IPS-18a (cell line): ENCODE data around the gene PARS2.
A peak's percentile ranks its signal among the peaks of the same experiment; 100 is the strongest.
"Not testable (repeated sequence)": the region's sequence is repeated elsewhere in the genome, so short reads cannot be mapped to it uniquely, and the experiment has no call there.

Experiments used
- H3K27ac ChIP-seq: one replicate; pipeline ENCODE4 v1.5.1; 2013; ENCODE audit warnings: low read length
- H3K27me3 ChIP-seq: one replicate; pipeline ENCODE4 v1.6.1; 2013; ENCODE audit warnings: mild to moderate bottlenecking, low read length; ENCODE audit not compliant: control insufficient read depth, insufficient read depth
- H3K36me3 ChIP-seq: one replicate; pipeline ENCODE4 v1.6.1; 2013; ENCODE audit warnings: low read depth, low read length; ENCODE audit not compliant: control insufficient read depth
- H3K4me1 ChIP-seq: one replicate; pipeline ENCODE4 v1.6.1; 2013; ENCODE audit warnings: low read depth, low read length; ENCODE audit not compliant: control insufficient read depth
- H3K4me3 ChIP-seq: one replicate; pipeline ENCODE4 v1.5.1; 2013; ENCODE audit warnings: low read length
- H3K9ac ChIP-seq: one replicate; pipeline ENCODE4 v1.6.1; 2013; ENCODE audit warnings: mild to moderate bottlenecking, low read length, moderate library complexity
- H3K9me3 ChIP-seq: one replicate; pipeline ENCODE4 v1.6.1; 2013; ENCODE audit warnings: low read depth, low read length; ENCODE audit not compliant: control insufficient read depth

Gene PARS2

DNA sequence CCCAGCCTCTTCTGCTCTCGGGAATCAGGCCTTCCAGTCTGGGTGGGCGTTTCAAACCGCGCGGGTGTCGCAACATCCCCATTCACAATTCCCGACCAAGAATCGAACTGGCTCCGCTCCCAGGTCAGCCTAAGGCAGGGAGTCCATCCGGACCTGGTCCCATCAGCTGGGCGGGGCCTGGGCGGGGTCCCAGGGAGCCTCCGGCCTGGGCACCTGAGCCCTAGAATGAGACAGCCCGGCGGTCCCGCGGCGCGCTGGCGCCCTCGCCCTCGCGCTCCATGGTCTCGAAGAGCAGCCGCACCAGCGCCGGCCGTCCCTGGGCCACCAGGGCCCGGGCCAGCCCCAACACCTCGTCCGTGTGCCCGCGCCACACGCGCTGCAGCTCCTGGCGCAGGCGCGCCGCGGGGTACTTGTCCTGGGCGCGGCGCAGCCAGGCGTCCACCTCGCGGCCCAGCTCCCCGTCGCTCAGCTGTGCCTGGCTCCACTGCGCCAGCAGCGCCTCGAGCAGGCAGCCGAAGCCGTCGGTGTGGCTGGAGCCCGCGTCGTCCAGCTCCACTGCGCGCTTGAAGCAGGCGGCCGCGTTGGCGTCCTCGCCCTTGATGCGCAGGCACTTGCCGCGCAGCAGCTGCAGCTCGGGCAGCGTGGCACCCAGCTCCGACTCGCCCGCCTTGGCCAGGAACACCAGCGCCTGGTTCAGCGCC lies 16.9 kb upstream of the PARS2 start:
- Histone ChIP-seq H3K27me3 (no peaks in the 10 kb centered on the region), H3K4me1 (no peaks in the 10 kb centered on the region), H3K27ac (no peak overlapping the region), H3K36me3 (no peaks in the 10 kb centered on the region), H3K4me3 (no peak overlapping the region), H3K9ac (no peak overlapping the region), H3K9me3 (no peaks in the 10 kb centered on the region)

GRCh38 chr1:54777431-54777830 lies 13.1 kb upstream of the PARS2 start:
- H3K9ac ChIP-seq, result no peak overlapping the region
- H3K4me1 ChIP-seq, result no peaks in the 10 kb centered on the region
- H3K27ac ChIP-seq, result no peak overlapping the region
- no peaks in the 10 kb centered on the region for H3K9me3 ChIP-seq
- H3K27me3 ChIP-seq, result no peaks in the 10 kb centered on the region
- H3K36me3 ChIP-seq, result no peaks in the 10 kb centered on the region
- H3K4me3 ChIP-seq, result no peak overlapping the region

GRCh38 chr1:54777011-54777410 lies 12.7 kb upstream of the PARS2 start:
- Histone ChIP-seq H3K4me1 (no peaks in the 10 kb centered on the region), H3K9me3 (no peaks in the 10 kb centered on the region), H3K4me3 (no peak overlapping the region), H3K27ac (no peak overlapping the region), H3K27me3 (no peaks in the 10 kb centered on the region), H3K9ac (no peak overlapping the region), H3K36me3 (no peaks in the 10 kb centered on the region)

GRCh38 chr1:54775828-54776721 lies 11.8 kb upstream of the PARS2 start:
- H3K4me1 ChIP-seq, H3K9me3 ChIP-seq, H3K9ac ChIP-seq, H3K27me3 ChIP-seq, H3K36me3 ChIP-seq, H3K4me3 ChIP-seq, H3K27ac ChIP-seq: not testable (repeated sequence)

DNA sequence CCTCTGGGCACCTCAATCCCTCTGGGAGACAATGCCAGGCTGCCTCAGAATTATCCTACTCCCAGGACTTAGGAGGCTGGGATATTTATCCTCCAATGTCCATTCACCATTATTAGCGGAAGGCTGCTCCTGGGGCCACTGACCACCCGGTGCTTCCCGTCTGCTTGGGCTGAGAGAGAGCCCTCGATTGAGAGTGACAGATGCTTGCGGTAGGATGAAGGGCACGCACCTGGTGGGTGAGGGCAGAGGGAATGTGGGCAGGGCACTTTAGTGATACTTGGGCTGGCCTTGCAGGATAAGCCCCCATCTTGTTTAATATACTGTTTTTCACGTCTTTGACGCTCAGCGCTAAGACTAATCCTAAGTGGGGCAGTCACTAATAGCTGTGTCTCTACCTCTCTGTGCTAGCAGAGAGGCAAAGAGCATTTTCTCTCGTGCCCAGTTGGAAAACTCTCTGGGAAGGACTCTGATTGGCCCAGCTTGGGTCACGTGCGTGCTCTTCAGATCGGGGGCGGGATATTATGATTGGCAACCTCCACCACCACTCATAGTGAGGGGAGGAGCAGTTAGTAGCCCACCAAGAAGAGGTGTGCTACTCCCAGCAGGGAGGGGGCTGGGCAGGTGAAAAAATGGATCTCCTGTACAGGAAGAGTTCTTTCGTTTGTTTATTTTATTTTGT lies 10.6 kb upstream of the PARS2 start:
- H3K9ac ChIP-seq, result no peak overlapping the region
- H3K27ac ChIP-seq, result no peak overlapping the region
- H3K4me1 ChIP-seq, result no peaks in the 10 kb centered on the region
- H3K9me3 ChIP-seq, result no peaks in the 10 kb centered on the region
- no peaks in the 10 kb centered on the region for H3K36me3 ChIP-seq
- H3K4me3 ChIP-seq, result no peak overlapping the region
- H3K27me3 ChIP-seq, result no peaks in the 10 kb centered on the region

DNA sequence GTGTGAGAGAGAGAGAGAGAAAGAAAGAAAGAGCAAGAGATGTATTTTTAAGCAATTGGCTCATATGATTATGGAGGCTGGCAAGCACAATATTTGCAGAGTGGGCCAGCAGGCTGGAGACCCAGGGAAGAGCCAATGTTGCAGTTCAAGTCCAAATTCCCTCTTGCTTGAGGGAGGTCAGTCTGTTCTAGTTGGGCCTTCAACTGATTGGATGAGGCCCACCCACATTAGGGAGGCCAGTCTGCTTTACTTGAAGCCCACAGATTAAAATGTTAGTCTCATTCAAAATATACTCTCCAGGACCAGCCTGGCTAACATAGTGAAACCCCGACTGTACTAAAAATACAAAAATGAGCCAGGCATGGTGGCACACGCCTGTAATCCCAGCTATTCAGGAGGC lies 8.6 kb upstream of the PARS2 start:
- Histone ChIP-seq H3K4me3 (no peak overlapping the region), H3K4me1 (no peaks in the 10 kb centered on the region), H3K9me3 (no peaks in the 10 kb centered on the region), H3K9ac (no peak overlapping the region), H3K36me3 (no peaks in the 10 kb centered on the region), H3K27me3 (no peaks in the 10 kb centered on the region), H3K27ac (no peak overlapping the region)

GRCh38 chr1:54768093-54768492 lies 3.8 kb upstream of the PARS2 start:
- no peak overlapping the region for H3K9ac ChIP-seq
- no peak overlapping the region for H3K27ac ChIP-seq
- H3K9me3 ChIP-seq, result no peaks in the 10 kb centered on the region
- H3K36me3 ChIP-seq, result no peaks in the 10 kb centered on the region
- H3K27me3 ChIP-seq, result no peaks in the 10 kb centered on the region
- H3K4me1 ChIP-seq, result peaks cover 10% of the 10 kb centered on the region
- no peak overlapping the region for H3K4me3 ChIP-seq

DNA sequence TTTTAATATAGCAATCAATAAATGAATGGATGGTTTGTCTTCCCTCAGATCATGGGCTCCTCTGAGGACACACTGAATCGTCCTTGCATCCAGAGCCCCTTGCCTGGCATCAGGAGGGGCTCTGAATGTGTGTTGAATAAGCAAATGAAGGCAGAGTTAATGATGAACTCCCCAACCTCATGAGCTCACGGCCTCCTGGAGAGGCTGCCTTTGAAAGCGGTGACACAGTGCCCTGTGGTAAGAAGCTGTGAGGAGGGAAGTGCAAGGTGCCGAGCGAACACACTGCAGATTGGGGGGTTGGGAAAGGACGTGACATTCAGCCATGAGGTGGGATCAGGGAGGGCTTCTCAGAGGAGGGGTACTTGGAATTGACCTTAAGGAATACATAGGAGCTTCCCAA lies 3.2 kb upstream of the PARS2 start:
- peaks cover 10% of the 10 kb centered on the region for H3K4me1 ChIP-seq
- no peak overlapping the region for H3K4me3 ChIP-seq
- H3K9ac ChIP-seq, result no peak overlapping the region
- no peaks in the 10 kb centered on the region for H3K36me3 ChIP-seq
- H3K27me3 ChIP-seq, result no peaks in the 10 kb centered on the region
- no peaks in the 10 kb centered on the region for H3K9me3 ChIP-seq
- no peak overlapping the region for H3K27ac ChIP-seq

GRCh38 chr1:54766726-54767125 lies 2.4 kb upstream of the PARS2 start:
- Histone ChIP-seq H3K27ac (no peak overlapping the region), H3K27me3 (no peaks in the 10 kb centered on the region), H3K4me1 (peaks cover 10% of the 10 kb centered on the region), H3K36me3 (no peaks in the 10 kb centered on the region), H3K9me3 (no peaks in the 10 kb centered on the region), H3K4me3 (no peak overlapping the region), H3K9ac (no peak overlapping the region)

DNA sequence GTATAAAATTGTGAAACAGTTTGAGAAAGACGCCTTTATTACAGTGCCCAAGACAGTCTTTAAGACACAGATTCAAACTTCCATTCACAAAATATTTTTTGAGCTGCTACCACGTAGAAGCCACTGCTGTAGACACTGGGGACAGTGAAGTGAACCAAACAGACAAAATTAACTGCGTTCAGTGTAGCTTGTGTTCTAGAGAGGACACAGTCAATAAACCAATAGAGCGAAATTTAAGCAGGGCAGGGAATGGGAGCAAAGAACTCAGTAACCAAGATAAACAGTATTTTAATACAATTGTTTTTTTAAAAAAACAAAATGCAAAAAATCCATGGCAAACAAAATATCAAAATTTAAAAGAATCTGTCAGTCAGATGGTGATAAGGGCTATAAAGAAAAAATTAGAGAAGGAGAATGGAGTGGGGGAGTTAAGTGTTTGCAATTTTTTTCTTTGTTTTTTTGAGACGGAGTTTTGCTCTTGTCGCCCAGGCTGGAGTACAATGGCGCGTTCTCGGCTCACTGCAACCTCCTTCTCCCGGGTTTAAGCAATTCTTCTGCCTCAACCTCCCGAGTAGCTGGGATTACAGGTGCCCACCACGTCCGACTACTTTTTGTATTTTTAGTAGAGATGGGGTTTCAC lies 719 bp upstream of the PARS2 start:
- H3K36me3 ChIP-seq, result no peaks in the 10 kb centered on the region
- H3K4me3 ChIP-seq, result peak overlapping the region; percentile 92
- H3K9me3 ChIP-seq, result no peaks in the 10 kb centered on the region
- H3K9ac ChIP-seq, result peak overlapping the region; percentile 53
- no peaks in the 10 kb centered on the region for H3K27me3 ChIP-seq
- peaks cover 10% of the 10 kb centered on the region for H3K4me1 ChIP-seq
- peak overlapping the region; percentile 70 for H3K27ac ChIP-seq

DNA sequence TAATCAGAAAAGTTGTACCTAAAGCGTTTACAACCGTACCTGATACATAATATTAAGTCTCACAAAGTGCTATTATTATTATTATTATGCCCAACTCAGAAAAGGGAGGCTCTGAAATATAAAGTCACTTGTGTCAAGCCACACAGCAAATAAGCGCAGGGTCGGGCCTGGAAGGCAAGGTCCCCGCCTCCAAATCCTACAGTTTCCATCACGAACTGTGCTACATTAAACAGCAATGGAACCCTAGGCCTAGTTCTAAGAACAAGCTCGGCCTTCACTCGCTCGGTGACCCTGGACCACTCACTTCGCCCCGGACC lies 549 bp downstream of the PARS2 start:
- Histone ChIP-seq H3K9ac (peak overlapping the region; percentile 97), H3K27ac (peak overlapping the region; percentile 80), H3K36me3 (no peaks in the 10 kb centered on the region)

More for the DNA sequence above, 549 bp downstream of the PARS2 start:
- H3K4me1 ChIP-seq, result peaks cover 10% of the 10 kb centered on the region
- H3K27me3 ChIP-seq, result no peaks in the 10 kb centered on the region
- H3K4me3 ChIP-seq, result peak overlapping the region; percentile 92
- H3K9me3 ChIP-seq, result no peaks in the 10 kb centered on the region
